ENCODE results near the gene NHLH1.
A peak's percentile ranks its signal among the peaks of the same experiment; 100 is the strongest.

Gene NHLH1

DNA sequence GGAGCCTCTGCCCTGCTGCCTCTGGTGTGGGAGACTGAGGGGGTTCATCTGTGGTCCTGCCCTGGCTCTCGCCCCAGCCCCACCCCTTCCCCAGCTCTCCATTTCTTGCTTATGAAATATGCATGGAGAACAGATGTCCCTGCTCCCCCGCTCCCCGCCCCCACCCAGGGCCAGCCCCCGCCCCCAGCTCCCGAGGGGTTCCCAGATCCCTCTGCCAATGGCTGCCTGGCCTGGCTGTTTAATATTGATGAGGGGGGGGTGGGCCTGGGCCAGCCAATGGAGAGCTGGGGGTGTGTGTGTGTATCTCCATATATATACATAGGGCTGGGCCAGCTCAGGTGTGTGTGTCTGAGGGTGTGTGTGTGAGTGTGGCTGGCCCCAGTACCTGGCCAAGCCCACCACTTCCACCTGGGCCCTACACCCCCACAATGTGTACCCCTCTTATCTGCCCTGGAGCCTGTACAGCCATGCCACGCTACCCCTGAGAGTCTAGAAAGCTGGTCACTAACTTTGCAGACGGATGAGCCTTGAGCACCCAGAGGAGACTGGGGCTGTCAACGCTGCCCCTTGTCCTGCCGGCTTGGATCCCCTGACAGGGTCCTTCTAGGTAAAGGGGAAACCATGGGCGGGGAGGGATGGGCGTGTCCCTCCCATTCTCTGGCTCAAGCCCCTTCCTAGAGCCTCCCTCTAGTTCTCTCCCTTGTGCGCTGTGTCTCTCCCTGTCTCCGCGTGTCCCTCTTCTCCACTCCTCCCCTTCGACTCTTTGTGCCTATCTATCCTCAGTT, at the start of gene NHLH1:
Gene NHLH1, plus strand, starts transcription at position 341 of the 785 bp plus-strand sequence. CDS start 3,661 bp downstream, outside the sequence.
- no peak for DNase-seq

DNA sequence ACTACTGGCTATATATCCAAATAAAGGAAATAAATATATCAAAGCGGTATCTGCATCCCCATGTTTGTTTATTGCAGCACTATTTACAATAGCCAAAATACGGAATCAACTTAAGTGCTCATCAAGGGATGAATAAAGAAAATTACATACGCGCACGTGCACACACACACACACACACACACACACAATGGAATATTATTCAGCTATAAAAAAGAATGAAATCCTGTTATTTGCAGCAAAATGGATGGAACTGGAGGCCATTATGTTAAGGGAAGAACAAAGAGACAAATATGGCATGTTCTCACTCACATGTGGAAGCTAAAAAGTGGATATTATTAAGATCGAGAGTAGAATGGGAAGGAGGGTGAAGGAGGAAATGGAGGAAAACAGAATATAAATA, 44.0 kb upstream of the NHLH1 start:
- DNase-seq, result no peak

DNA sequence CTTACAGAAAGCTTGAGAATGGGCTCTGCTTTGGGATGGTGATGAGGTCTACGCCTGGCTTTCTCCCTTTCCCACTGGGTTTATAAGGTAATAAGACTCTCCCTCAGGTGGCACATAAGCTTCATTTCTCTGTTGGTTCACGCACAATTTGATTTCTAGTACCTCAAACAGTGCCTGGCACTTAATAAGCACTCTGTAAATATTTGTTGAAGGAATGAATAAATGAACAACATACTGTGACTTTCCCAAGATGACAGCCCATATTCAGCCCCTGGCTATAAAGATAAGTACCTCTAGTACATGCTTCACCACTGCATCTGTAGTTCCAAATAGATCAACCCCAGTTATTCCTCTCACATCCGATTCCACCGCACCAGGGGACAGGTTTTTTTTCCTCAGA, 41.6 kb upstream of the NHLH1 start:
- no peak for DNase-seq

DNA sequence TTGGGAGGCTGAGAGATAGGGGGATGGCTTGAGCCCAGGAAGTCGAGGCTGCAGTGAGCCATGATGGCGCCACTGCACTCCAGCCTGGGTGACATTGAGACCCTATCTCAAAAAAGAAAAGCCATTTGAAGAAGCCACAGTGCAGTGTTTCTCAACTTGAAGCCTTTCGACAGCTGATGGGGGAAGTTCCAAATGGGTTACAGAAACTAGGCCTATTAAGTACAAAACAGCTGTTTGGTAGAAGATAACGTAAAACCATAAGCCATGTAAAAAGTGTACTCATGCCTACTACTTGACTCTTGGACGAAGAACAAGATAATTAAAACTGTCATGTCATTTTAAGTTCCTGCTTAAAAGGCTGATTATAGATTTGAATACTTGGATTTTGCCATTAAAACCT, 40.5 kb upstream of the NHLH1 start:
- no peak for DNase-seq

DNA sequence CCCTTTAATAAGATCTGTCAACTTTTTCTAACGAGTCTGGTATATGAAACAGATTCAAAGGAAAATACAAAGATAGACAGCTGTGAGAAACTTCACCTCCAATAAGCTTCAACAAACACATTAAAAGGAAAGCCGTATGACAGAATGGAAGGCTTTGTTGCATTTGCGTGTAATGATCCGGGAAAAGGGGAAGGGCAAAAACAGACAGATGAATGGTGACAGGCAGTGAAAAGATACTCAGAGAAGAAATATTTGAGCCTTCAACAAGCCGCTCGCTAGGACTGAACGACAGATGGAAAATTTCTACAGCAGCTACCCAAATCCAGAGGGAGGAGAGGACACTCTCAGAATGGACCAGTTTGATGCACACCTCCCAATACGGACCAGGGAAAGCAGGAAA, 38.7 kb upstream of the NHLH1 start:
- no peak for DNase-seq

DNA sequence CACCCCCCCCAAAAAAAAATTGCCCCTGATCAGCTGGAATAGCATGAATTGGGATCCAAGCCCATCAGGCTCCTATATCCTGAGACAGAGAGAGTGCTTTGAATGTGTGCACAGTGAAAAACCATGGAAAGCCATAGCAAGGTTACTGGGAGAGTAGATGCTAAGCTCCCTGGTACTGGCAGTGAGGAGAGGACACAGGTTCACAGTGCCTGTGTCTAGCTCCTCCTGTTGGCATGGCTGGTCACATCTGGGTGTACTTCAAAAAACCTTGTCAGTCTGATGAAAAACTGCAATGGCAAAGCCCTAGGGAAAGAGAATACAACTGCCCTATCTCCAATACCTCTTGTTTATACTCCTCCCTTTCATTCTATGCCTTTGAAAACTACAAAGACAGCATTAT, 36.8 kb upstream of the NHLH1 start:
- no peak for DNase-seq

DNA sequence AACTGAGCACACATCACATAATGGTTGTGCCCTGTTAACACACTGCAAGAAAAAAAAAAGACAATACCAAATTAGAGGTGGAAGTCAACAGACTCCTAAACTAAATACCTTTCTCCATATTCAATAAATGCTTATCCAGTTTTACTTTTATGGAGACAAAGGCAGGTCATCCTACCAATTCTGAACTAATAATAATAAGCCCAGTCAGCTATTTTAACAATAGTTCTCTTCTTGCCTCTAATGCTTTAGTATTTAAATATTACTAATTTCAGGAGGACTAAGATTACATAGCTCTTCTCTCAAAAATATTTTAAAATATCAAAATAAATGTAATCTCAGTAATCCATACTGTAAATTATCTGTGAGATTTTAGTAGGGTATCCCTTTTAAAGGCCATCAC, 34.4 kb upstream of the NHLH1 start:
- DNase-seq, result no peak

DNA sequence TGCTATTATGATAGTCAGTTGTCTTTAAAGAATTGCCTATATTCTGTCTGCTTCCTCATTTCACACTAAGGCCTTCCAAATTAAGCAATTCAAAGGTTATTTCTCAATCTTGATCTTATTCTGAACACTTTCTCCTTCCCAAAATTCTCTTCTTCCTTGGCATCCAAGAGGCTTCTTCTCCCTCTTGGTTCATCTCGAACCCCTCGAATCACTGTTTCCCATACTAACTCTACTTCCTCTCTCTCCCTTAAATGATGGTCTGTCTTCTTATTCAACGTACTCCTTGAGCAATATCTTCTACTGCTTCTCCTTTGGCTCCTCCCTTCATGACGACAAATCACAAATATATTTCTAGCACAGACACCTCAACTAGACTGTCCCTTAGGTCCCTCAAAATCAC, 28.3 kb upstream of the NHLH1 start:
- no peak for DNase-seq

DNA sequence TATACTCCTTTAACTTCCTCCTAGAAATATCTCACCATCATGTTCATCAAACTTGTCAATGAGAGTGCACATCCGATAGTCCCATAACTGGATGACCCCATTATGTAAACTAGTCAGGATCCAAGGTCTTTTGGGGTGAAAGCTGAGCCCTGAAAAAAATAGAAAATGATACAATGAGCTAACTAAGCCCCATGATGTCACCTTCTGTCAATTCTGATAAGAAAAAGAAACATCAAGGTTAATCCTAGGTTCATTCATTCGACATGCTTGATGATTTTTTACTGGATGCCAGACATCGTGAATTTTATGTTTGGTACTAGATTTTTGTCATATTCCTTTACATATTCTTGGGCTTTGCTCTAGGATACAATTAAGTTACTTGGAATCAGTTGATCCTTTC, 26.7 kb upstream of the NHLH1 start:
- no peak for DNase-seq

DNA sequence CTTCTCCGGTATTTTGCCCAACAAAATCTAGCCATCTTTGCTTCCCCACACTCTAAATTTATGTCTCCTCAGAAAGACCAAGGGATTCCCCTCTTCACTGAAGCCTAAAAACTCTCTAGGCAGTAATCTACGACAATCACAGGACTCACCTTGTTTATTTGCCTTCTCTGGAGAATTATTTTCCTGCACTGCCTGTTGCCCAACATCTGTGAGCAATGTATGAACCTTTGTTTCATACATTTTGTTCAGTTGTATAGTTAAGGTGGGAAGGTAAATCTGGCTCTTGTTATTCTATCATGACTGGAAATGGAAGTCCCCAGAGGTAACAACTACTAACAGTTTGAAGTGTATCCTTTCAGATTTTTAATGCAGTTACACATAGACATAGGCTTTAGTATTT, 26.0 kb upstream of the NHLH1 start:
- no peak for DNase-seq

DNA sequence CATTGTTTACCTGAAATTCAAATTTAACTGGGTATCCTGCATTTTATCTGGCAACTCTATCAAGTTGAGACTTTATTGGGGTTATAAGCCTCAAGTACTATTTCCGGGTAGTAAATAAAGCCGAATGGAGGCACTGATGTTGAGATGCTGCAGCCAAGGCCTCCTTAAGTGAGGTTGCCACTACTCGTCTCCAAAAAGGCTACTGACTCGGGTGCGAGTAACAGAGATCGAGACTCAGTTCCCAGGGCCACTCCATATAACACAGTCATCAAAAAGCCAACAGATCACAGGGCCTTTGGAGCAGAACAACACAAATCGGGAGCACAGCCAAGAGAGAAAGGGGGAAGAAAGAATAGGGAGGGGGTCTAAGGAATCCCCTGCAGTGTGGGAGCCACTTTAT, 24.3 kb upstream of the NHLH1 start:
- no peak for DNase-seq

DNA sequence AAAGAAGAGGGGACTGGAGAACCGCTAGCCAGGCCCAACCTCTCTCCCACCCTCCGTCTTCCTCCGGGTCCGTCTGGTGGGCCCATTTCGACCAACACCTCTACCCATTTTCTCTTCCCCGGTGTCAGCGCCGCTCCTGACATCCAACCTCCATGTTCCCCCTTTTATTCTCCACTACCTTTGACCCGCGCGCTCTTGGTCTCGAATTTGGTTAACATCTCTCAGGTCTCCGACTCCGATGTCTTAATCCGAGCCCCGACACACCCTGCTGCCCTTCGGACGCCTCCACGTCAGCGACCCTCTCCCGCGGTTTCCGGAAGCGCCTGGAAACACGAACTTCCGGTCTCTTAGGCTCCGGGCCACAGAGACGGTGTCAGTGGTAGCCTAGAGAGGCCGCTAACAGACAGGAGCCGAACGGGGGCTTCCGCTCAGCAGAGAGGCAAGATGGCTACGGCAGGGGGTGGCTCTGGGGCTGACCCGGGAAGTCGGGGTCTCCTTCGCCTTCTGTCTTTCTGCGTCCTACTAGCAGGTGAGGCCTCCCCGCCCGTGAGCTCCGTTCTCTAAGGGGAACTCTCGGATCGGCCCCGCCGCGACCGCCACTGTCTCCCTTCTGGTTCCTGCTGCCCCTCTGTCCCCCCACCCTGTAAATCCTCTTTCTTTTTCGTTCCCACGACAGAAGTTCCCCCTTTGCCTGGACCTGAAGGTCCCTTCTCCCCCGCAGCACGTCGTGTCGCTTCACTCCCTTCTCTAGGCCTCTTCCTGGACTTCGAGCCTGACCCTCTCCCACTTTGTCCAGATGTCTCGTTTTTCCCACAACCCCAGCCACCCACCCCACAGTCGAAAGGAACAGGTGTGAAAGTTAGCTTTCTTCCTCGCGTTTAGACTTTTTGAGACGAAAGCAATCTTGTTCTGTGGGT, 23.7 kb upstream of the NHLH1 start, which contains the start of the genes COPA and NCSTN:
Gene COPA, minus strand, starts transcription at position 298 of the 917 bp plus-strand sequence. Its CDS starts 80 bp downstream, at position 218.
Gene NCSTN, plus strand, starts transcription at position 431 of the 917 bp plus-strand sequence. Its CDS starts 14 bp downstream, at position 445.
- DNase-seq, result peak; percentile 94

DNA sequence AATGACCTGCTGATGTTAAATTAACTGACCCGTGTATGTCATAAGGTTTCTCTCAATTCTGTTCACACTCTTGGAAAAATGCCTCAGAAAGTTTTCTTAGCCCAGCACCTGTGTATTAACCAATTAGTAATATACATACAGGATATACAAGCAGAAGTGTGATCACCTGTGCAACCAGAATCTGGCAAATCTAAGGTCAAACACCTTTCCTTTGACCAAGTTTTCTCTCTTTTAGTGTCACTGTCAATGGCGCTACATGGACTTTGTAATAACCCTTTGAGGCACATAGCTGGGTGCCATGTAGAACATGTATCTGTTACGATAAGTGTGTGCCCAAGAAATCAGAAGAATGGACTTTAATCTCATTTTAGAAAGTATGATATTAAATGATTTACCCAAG, 22.6 kb upstream of the NHLH1 start:
- no peak for DNase-seq

DNA sequence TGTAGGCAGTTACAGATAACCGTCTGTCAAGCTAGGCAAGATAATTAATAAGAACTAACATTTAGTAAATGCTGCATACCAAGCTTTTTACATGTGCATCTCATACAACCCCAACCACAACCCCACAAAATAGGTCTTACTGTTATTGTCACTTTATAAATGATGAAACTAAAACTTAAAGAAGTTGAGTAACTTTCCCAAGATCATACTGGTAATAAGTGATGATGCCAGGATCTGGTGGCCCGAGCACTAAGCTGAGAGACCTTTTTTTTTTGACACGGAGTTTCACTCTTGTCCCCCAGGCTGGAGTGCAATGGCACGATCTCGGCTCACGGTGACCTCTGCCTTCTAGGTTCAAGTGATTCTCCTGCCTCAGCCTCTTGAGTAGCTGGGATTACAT, 21.9 kb upstream of the NHLH1 start:
- DNase-seq, result no peak

DNA sequence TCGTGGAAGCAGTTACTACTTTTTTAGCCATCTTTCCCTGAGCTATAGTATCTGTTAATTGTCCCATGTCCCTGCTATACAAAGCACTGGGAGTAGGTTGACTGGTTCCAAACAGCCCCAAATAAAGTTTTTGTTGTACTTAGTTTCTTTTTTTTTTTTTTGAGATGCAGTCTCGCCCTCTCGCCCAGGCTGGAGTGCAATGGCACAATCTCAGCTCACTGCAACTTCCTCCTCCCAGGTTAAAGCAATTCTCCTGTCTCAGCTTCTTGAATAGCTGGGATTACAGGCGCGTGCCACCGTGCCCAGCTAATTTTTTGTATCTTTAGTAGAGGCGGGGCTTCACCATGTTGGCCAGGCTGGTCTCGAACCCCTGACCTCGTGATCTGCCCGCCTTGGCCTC, 20.4 kb upstream of the NHLH1 start:
- peak; percentile 23 for DNase-seq

DNA sequence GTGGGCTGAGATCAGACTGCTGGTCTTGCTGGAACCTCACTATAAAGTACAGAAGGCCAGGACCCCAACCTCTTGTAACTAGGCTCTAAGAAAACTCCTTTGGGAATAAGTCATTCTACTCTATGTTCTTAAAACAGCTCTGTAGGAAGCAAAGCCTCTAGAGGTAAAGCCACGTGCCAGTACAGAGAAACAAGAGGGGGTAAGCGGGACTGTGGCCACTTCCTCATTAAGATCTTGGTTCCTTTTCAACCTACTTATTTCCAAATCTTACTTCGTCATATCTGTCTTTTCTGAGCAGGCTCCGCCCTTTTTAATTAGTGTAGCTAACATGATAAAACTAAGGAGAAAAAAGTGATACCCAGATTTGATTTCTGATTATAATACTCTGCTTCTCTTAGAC, 19.9 kb upstream of the NHLH1 start:
- peak; percentile 61 for DNase-seq

DNA sequence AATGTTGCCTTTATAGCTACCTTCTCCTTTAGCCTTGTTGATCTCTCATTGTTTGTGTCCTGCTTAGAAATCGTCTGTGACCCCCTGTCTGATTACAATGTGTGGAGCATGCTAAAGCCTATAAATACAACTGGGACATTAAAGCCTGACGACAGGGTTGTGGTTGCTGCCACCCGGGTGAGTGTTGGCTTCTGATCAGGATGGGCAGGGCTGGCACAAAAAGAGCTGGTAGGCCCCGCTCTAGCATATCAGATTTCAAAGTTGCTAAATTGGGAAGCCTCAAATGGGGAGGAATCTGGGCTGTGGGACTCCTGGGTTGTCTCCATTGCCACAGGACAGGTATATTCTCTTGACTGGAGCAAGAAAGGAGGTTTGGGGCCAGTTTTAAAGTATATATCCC, 15.2 kb upstream of the NHLH1 start:
- no peak for DNase-seq

DNA sequence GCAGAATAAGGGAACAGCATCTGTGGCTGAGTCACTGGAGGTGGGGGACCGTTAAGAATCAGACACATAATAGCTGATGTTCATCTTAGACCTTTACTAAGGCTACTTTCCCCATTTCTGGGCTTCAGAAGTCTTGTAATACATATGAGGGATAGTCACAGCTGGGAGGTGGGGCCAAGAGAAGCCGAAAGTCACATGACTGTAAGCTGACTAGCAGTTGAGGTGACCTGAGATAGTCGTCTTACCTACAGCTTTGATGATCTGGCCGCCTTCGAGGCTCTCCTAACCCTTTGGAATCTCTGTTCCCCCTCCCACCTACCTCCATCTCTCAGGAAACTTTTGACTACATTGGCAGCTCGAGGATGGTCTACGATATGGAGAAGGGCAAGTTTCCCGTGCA, 14.3 kb upstream of the NHLH1 start:
- no peak for DNase-seq

DNA sequence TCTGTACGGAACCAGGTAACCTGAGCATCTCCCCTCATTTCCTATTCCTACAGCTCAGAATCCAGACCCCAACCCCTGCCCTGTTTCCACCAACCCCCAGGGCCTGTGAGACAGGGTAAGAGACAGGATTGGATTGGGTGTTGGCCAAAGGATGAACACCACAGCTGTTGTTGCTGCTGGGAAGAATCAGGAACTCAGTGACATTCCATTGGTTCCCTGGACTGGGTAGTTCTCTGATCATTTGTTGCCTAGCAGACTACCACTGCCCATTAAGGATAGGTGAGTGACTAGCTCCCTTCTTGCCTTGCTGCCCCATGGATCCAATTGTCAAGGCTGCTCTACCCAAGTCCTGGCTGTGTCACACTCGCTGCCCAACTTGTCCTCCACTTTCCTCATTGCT, 13.6 kb upstream of the NHLH1 start:
- DNase-seq, result no peak

DNA sequence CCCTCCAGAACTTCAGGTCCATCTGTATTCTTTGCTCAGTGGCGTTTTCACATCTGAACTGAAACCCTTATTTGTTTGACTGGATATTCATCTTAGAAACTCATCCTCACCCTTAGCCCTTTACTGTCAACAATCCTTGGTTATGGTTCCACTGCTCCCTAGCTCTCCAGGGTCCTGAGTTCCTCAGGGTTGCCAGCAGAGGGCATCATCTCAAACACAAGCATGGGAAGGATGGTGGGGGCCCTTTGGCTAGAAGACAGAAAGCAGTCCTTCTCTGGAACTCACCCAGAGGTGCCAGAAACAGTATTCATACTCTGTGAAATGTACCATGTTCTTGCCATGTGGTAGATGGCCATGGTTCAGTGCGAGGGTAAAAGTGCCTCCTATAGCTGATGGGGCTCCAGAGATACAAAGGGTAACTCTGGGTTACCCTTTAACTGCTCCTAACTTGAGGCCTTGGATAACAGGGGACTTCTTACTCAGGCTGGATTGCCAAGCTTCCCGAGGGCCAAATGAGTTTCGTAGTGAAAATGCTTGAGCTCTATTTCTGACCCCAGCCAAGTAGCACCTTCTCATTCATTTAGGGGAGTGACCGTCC, 12.4 kb upstream of the NHLH1 start:
- no peak for DNase-seq

DNA sequence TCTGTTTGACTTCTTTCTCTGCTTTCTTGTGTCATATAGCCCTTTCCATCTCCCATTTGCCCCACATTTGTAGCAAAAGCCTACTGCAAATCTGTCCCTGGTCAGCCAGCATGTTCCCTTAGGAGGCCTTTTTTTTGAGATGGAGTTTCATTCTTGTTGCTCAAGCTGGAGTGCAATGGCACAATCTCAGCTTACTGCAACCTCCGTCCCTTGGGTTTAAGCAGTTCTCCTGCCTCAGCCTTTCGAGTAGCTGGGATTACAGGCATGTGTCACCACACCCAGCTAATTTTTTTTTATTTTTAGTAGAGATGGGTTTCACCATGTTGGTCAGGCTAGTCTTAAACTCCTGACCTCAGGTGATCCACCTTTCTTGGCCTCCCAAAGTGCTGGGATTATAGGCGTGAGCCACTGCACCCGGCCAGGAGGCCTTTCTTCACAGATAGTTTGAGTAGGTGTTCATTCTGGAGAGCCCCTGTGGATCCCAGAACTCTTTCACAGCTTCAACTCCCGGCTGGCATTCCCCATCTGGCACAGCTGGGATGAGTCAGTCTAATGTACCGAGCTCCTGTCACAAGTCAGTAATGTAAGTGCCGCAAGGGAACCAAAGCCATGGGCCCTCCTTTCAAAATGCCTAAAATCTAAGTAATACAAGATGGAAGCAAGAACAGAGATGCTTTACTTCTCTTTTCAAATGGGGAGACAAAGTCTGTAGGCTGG, 9.4 kb upstream of the NHLH1 start:
- no peak for DNase-seq

DNA sequence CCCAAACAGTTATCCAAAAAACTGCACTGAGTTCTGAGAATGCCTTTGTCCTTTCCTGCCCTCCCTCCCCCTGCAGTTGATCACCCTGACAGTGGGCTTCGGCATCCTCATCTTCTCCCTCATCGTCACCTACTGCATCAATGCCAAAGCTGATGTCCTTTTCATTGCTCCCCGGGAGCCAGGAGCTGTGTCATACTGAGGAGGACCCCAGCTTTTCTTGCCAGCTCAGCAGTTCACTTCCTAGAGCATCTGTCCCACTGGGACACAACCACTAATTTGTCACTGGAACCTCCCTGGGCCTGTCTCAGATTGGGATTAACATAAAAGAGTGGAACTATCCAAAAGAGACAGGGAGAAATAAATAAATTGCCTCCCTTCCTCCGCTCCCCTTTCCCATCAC, 8.8 kb upstream of the NHLH1 start:
- no peak for DNase-seq
